SK-N-SH (cell line): ENCODE results near the gene GNAZ. TPM values are rescaled to one million over a fixed set of nuclear protein-coding genes. Genes with fewer than 3 reads are reported as not detected.

Experiments
- CTCF ChIA-PET: fragments of 300-600, 350-600 bp; formaldehyde crosslinking; extraction: SDS; loops from one replicate; lab custom pipeline; 2021; lab: Yijun Ruan, JAX
- POLR2A ChIA-PET: fragments of 350-600 bp; sonication (Branson Sonifier 250); formaldehyde crosslinking; extraction: SDS; loops from one replicate; lab custom pipeline; 2020; ENCODE audit warnings: antibody characterized with exemption, inconsistent platforms; lab: Yijun Ruan, JAX
- DNase-seq: peaks from one replicate; pipeline ENCODE4 v3.0.0; 2012
- H2AFZ ChIP-seq: fragments of 200-600 bp; sonication (generic); 2 replicates; pipeline ENCODE4 v1.8.1; 2016; ENCODE audit warnings: antibody characterized with exemption, mild to moderate bottlenecking, low read depth
- H3F3A ChIP-seq: fragments of 200-600 bp; sonication (generic); replicated peaks from 2 replicates; pipeline ENCODE3; 2016; ENCODE audit warnings: antibody characterized with exemption, mild to moderate bottlenecking; ENCODE audit not compliant: insufficient read depth
- H3K27ac ChIP-seq, 2 experiments: fragments of 200-500 bp in 1 of 2; fragments of 200-600 bp in 1 of 2; sonication (Bioruptor generic) in 1 of 2; sonication (generic), shearing (Covaris generic) in 1 of 2; 2 replicates each; pipeline versions ENCODE4 v1.5.1 to v1.6.1; 2014 to 2016; ENCODE audit warnings: low read depth in 2 of 2, inconsistent platforms in 1 of 2, low read length in 1 of 2, mild to moderate bottlenecking in 1 of 2, mixed read lengths in 1 of 2
- H3K27me3 ChIP-seq: fragments of 200-600 bp; sonication (generic), shearing (Covaris generic); 2 replicates; pipeline ENCODE4 v1.6.1; 2016; ENCODE audit warnings: mixed run types; ENCODE audit not compliant: insufficient read depth
- H3K36me3 ChIP-seq, 2 experiments: fragments of 200-500 bp in 1 of 2; fragments of 200-600 bp in 1 of 2; sonication (Bioruptor generic) in 1 of 2; sonication (generic) in 1 of 2; replicated peaks in 1 of 2; 2 replicates each; pipeline versions ENCODE3 to v1.5.1; 2014 to 2016; ENCODE audit warnings: low read length in 1 of 2, mild to moderate bottlenecking in 1 of 2; ENCODE audit not compliant: insufficient read depth in 2 of 2, control insufficient read depth in 1 of 2
- H3K4me1 ChIP-seq, 2 experiments: fragments of 200-500 bp in 1 of 2; fragments of 200-600 bp in 1 of 2; sonication (Bioruptor generic) in 1 of 2; sonication (generic), shearing (Covaris generic) in 1 of 2; 2 replicates each; pipeline versions ENCODE4 v1.5.1 to v1.6.1; 2014 to 2016; ENCODE audit warnings: low read depth in 1 of 2, low read length in 1 of 2, mixed run types in 1 of 2; ENCODE audit not compliant: insufficient read depth in 2 of 2, control insufficient read depth in 1 of 2
- H3K4me2 ChIP-seq: fragments of 200-600 bp; sonication (generic), shearing (Covaris generic); 2 replicates; pipeline ENCODE4 v1.6.1; 2017; ENCODE audit warnings: mixed run types
- H3K4me3 ChIP-seq, 2 experiments: fragments of 200-500 bp in 1 of 2; fragments of 200-600 bp in 1 of 2; sonication (Bioruptor generic) in 1 of 2; sonication (generic), shearing (Covaris generic) in 1 of 2; 2 replicates each; pipeline versions ENCODE4 v1.5.1 to v1.8.1; 2014 to 2016; ENCODE audit warnings: low read depth in 2 of 2, inconsistent platforms in 1 of 2, low read length in 1 of 2, mild to moderate bottlenecking in 1 of 2, mixed read lengths in 1 of 2, moderate library complexity in 1 of 2
- H3K79me2 ChIP-seq: fragments of 200-600 bp; sonication (generic); 2 replicates; pipeline ENCODE4 v1.8.1; 2017; ENCODE audit warnings: mild to moderate bottlenecking; ENCODE audit not compliant: insufficient read depth
- H3K9ac ChIP-seq: fragments of 200-600 bp; sonication (generic); 2 replicates; pipeline ENCODE4 v1.6.1; 2017; ENCODE audit warnings: mixed run types
- H3K9me2 ChIP-seq: fragments of 200-600 bp; sonication (generic); 2 replicates; pipeline ENCODE4 v1.6.1; 2017; ENCODE audit warnings: mixed run types
- H3K9me3 ChIP-seq: fragments of 200-600 bp; sonication (generic); 2 replicates; pipeline ENCODE4 v1.6.1; 2017; ENCODE audit warnings: mixed run types, mild to moderate bottlenecking, moderate library complexity
- H4K20me1 ChIP-seq: fragments of 200-600 bp; sonication (generic); 2 replicates; pipeline ENCODE4 v1.6.1; 2017; ENCODE audit warnings: mild to moderate bottlenecking, mixed run types; ENCODE audit not compliant: insufficient read depth
- EP300 ChIP-seq, 2 experiments: IDR thresholded peaks; 2 replicates each; pipeline versions ENCODE4 v1.4.0 to v1.6.1; 2012; ENCODE audit warnings: borderline replicate concordance in 1 of 2, low read depth in 1 of 2, low read length in 1 of 2
- FOSL2 ChIP-seq: IDR thresholded peaks from 2 replicates; pipeline ENCODE4 v1.4.0; 2012; ENCODE audit warnings: low read depth, mild to moderate bottlenecking, moderate library complexity, borderline replicate concordance
- FOXJ3 ChIP-seq: sonication (generic); formaldehyde crosslinking; IDR thresholded peaks from 2 replicates; pipeline ENCODE4 v1.5.1; 2020; ENCODE audit warnings: mild to moderate bottlenecking, missing genetic modification reagents
- FOXM1 ChIP-seq: IDR thresholded peaks from 2 replicates; pipeline ENCODE4 v1.4.0; 2012; ENCODE audit warnings: low read depth, mild to moderate bottlenecking
- MEF2A ChIP-seq: IDR thresholded peaks from 2 replicates; pipeline ENCODE4 v1.4.0; 2012; ENCODE audit warnings: low read depth, borderline replicate concordance
- NRF1 ChIP-seq: IDR thresholded peaks from 2 replicates; pipeline ENCODE4 v1.6.1; 2012; ENCODE audit warnings: low read depth, mild to moderate bottlenecking, low read length
- POLR2AphosphoS5 ChIP-seq: IDR thresholded peaks from 2 replicates; pipeline ENCODE4 v1.6.1; 2012; ENCODE audit warnings: low read depth, low read length
- RAD21 ChIP-seq: IDR thresholded peaks from 2 replicates; pipeline ENCODE4 v1.6.1; 2012; ENCODE audit warnings: mild to moderate bottlenecking, low read length
- RCOR1 ChIP-seq: fragments of 150-350 bp; IDR thresholded peaks from 2 replicates; pipeline ENCODE4 v1.6.1; 2017; ENCODE audit warnings: antibody characterized with exemption, low read length
- RXRA ChIP-seq: IDR thresholded peaks from 2 replicates; pipeline ENCODE4 v1.4.0; 2012; ENCODE audit warnings: low read depth, mild to moderate bottlenecking, borderline replicate concordance
- TAF1 ChIP-seq: IDR thresholded peaks from 2 replicates; pipeline ENCODE4 v1.6.1; 2012; ENCODE audit warnings: low read depth, mild to moderate bottlenecking, low read length, moderate library complexity, borderline replicate concordance
- TCF12 ChIP-seq: IDR thresholded peaks from 2 replicates; pipeline ENCODE4 v1.4.0; 2012
- USF1 ChIP-seq: IDR thresholded peaks from 2 replicates; pipeline ENCODE4 v1.4.0; 2012; ENCODE audit warnings: low read depth, borderline replicate concordance
- YY1 ChIP-seq: IDR thresholded peaks from 2 replicates; pipeline ENCODE4 v1.4.0; 2012; ENCODE audit warnings: low read depth, mild to moderate bottlenecking
- ZBTB33 ChIP-seq: IDR thresholded peaks from 2 replicates; pipeline ENCODE4 v1.4.0; 2012; ENCODE audit warnings: low read depth, borderline replicate concordance
- WGBS: methylation state at CpG from one replicate; pipeline ENCODE4 v1.1.6; 2017; ENCODE audit warnings: low lambda C conversion rate; 5-methylcytosine and 5-hydroxymethylcytosine counted together
- polyA plus RNA-seq, 3 experiments: library from polyadenylated mRNA; depleted of rRNA; stranded (reverse); fragments of >200 nt; gene quantifications; 2 replicates each; pipeline ENCODE4 v1.2.3, GENCODE V29; 2012

The GNAZ gene
- polyA plus RNA-seq, 1 of the 3 experiments (the other 2 are of a cell fraction): 6.5 TPM

- Histone ChIP-seq H3K27me3 (no peaks in the 10 kb centered on the region), H3K4me1 (no peaks in the 10 kb centered on the region; a peak in 2 of 4 replicates), H3K4me2 (no peak overlapping the region), H3K4me3 (no peak overlapping the region), H3K9me2 (no peaks in the 10 kb centered on the region), H3K79me2 (no peaks in the 10 kb centered on the region), H3K9ac (no peak overlapping the region), H3K9me3 (no peaks in the 10 kb centered on the region), H4K20me1 (no peaks in the 10 kb centered on the region), H3F3A (no peaks in the 10 kb centered on the region), H3K27ac (no peak overlapping the region), H2AFZ (no peak overlapping the region), H3K36me3 (no peaks in the 10 kb centered on the region)
- TF ChIP-seq RXRA (no peak), RAD21 (no peak), FOXJ3 (CRISPR knock-in tag) (no peak), NRF1 (no peak), RCOR1 (no peak), TCF12 (no peak), EP300 (IDR thresholded peaks at IDR 0.05; ENCODE audit: borderline replicate concordance in 1 of 2, low read depth in 1 of 2, low read length in 1 of 2) (no peak), POLR2AphosphoS5 (no peak), USF1 (no peak), FOSL2 (no peak), ZBTB33 (no peak), YY1 (no peak), FOXM1 (no peak), TAF1 (no peak), MEF2A (no peak)
- WGBS: 45% methylated on average over 6 of the region's 6 CpGs
- no peak for DNase-seq
- ChIA-PET CTCF (interaction anchor here (1.5 to 2.3 kb wide), 2 partner anchors 76 to 80 kb away, joined by 5 to 14 read pairs; no protein-coding TSS in a partner anchor), POLR2A (no interaction called here)
Measured at GRCh38 chr22:23035557-23036277, 34.6 kb upstream of the GNAZ start.
